ENCODE results near the gene OR10T2.

DNA sequence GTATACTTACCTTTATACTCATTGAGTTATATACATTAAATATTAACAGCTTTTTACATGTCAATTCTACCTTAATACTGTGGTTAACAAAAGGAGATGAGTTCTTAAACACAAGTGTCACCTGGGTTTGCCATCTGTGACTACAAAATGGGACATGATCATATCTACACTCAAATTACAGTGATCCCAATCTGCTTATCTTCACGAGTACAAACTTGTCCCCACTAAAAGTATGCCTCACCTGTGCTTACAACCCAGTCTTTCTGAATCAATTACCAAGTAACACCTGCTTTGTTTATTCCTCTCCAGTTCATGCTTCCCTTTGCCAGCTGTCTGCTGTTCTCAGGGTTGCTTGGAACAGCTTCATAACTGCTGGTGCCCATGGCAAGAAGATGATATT, 36.8 kb downstream of the OR10T2 start:
- TF ChIP-seq TAF1 (IDR thresholded peaks at IDR 0.05; ENCODE audit: low read depth) (no peak), YY1 (IDR thresholded peaks at IDR 0.05; ENCODE audit: low read depth) (no peak), EP300 (IDR thresholded peaks at IDR 0.05; ENCODE audit: borderline replicate concordance) (no peak), ZBTB7A (IDR thresholded peaks at IDR 0.05; ENCODE audit: low read depth) (no peak), RAD21 (IDR thresholded peaks at IDR 0.05; ENCODE audit: low read depth) (no peak), FOXM1 (IDR thresholded peaks at IDR 0.05; ENCODE audit: borderline replicate concordance, low read depth) (no peak), TCF12 (IDR thresholded peaks at IDR 0.05; ENCODE audit: low read depth) (no peak), TEAD4 (IDR thresholded peaks at IDR 0.05) (no peak), NFIC (IDR thresholded peaks at IDR 0.05) (no peak)
- TF ChIP-seq, protein P1, sequence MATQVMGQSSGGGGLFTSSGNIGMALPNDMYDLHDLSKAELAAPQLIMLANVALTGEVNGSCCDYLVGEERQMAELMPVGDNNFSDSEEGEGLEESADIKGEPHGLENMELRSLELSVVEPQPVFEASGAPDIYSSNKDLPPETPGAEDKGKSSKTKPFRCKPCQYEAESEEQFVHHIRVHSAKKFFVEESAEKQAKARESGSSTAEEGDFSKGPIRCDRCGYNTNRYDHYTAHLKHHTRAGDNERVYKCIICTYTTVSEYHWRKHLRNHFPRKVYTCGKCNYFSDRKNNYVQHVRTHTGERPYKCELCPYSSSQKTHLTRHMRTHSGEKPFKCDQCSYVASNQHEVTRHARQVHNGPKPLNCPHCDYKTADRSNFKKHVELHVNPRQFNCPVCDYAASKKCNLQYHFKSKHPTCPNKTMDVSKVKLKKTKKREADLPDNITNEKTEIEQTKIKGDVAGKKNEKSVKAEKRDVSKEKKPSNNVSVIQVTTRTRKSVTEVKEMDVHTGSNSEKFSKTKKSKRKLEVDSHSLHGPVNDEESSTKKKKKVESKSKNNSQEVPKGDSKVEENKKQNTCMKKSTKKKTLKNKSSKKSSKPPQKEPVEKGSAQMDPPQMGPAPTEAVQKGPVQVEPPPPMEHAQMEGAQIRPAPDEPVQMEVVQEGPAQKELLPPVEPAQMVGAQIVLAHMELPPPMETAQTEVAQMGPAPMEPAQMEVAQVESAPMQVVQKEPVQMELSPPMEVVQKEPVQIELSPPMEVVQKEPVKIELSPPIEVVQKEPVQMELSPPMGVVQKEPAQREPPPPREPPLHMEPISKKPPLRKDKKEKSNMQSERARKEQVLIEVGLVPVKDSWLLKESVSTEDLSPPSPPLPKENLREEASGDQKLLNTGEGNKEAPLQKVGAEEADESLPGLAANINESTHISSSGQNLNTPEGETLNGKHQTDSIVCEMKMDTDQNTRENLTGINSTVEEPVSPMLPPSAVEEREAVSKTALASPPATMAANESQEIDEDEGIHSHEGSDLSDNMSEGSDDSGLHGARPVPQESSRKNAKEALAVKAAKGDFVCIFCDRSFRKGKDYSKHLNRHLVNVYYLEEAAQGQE (IDR thresholded peaks at IDR 0.05; ENCODE audit: low read depth) = no peak

Data from Ishikawa (cell line).